MCF 10A (cell line): ENCODE results near the gene SEC61A1. TPM values are rescaled to one million over a fixed set of nuclear protein-coding genes. Genes with fewer than 3 reads are reported as not detected.
A peak's percentile ranks its signal among the peaks of the same experiment; 100 is the strongest.

Experiments used
- BruUV-seq: library from RNA; stranded (reverse); fragments of 400-500 nt; replicated peaks from 2 replicates; lab custom pipeline; 2021; lab: Mats Ljungman, UMichigan
- CTCF ChIA-PET: fragments of 300-600 bp; sonication (Branson Sonifier 250); formaldehyde crosslinking; extraction: SDS; loops from one replicate; lab custom pipeline; 2021; ENCODE audit warnings: antibody characterized with exemption, inconsistent platforms; lab: Yijun Ruan, JAX
- POLR2A ChIA-PET: fragments of 300-600, 350-650 bp; sonication (Branson Sonifier 250); formaldehyde crosslinking; extraction: SDS; loops from one replicate; lab custom pipeline; 2020; ENCODE audit warnings: antibody characterized with exemption, inconsistent platforms; lab: Yijun Ruan, JAX
- DNase-seq: peaks from one replicate; pipeline ENCODE4 v3.0.0-alpha.2; 2018; ENCODE audit not compliant: unreplicated experiment
- H3K27ac Mint-ChIP-seq: one replicate; pipeline ENCODE4 v1.8.0; 2022; ENCODE audit warnings: mild to moderate bottlenecking, low read depth, mixed read lengths; ENCODE audit not compliant: unreplicated experiment
- H3K27me3 Mint-ChIP-seq: one replicate; pipeline ENCODE4 v1.8.0; 2022; ENCODE audit warnings: mixed read lengths; ENCODE audit not compliant: insufficient read depth, unreplicated experiment
- H3K36me3 Mint-ChIP-seq: one replicate; pipeline ENCODE4 v1.8.0; 2022; ENCODE audit warnings: mild to moderate bottlenecking, moderate library complexity, mixed read lengths; ENCODE audit not compliant: insufficient read depth, unreplicated experiment
- H3K4me1 Mint-ChIP-seq: one replicate; pipeline ENCODE4 v1.8.0; 2022; ENCODE audit warnings: mixed read lengths; ENCODE audit not compliant: insufficient read depth, unreplicated experiment
- H3K4me3 Mint-ChIP-seq: one replicate; pipeline ENCODE4 v1.8.0; 2022; ENCODE audit warnings: mild to moderate bottlenecking, moderate library complexity, mixed read lengths; ENCODE audit not compliant: unreplicated experiment
- H3K9me3 Mint-ChIP-seq: one replicate; pipeline ENCODE4 v1.8.0; 2022; ENCODE audit warnings: mixed read lengths; ENCODE audit not compliant: unreplicated experiment
- CTCF ChIP-seq: fragments of 200-600 bp; IDR thresholded peaks from one replicate; pipeline ENCODE4 v1.8.0; 2022; ENCODE audit warnings: antibody characterized with exemption, mild to moderate bottlenecking; ENCODE audit not compliant: unreplicated experiment
- intact Hi-C: fragments of 100-400 bp; cut with micrococcal nuclease; formaldehyde crosslinking; loops from 2 replicates; pipeline ENCODE4 v1.14.1; 2022
- total RNA-seq: library from RNA; stranded (reverse); gene quantifications from 2 replicates; pipeline ENCODE4 v1.2.3, GENCODE V29; 2022

The SEC61A1 gene
- total RNA-seq, 1 experiment from 2014 or later = 418 TPM

DNA sequence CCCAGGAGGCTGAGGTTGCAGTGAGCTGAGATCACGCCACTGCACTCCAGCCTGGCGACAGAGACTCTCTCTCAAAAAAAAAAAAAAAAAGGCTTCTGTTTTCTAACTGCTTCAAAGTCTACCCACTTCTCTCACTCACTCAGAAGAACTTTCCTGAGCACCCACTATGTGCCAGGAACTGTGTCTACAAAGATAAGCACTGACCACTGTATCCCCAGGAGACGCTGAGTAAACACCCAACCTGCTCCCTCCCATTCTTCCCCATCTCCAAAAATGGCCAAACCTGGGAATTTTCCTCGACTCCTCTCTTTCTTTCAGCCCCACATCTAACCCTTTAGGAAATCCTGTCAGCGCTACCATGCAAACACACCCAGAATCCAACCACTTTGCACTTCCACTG lies 58.9 kb downstream of the SEC61A1 start:
- no peak for DNase-seq
- H3K27ac Mint-ChIP-seq = peak overlapping the region; percentile 33
- H3K27me3 Mint-ChIP-seq = no peaks in the 10 kb centered on the region
- no peaks in the 10 kb centered on the region for H3K9me3 Mint-ChIP-seq
- ChIA-PET CTCF (interaction anchor here (0.7 to 1.9 kb wide), 4 partner anchors 13 to 32 kb away, joined by 3 to 15 read pairs (median 4); no protein-coding TSS in a partner anchor), POLR2A (interaction anchor here (0.9 to 6.1 kb wide), 3 partner anchors 12 to 23 kb away, joined by 3 to 62 read pairs (median 3); partner anchors contain the start of gene RUVBL1)
- peaks cover 25% of the 10 kb centered on the region for H3K4me1 Mint-ChIP-seq
- no peak for TF ChIP-seq CTCF
- peaks cover 64% of the 10 kb centered on the region for H3K36me3 Mint-ChIP-seq
- intact Hi-C loops = no loop called here
- no peak overlapping the region for H3K4me3 Mint-ChIP-seq
- no TSS peak for BruUV-seq

DNA sequence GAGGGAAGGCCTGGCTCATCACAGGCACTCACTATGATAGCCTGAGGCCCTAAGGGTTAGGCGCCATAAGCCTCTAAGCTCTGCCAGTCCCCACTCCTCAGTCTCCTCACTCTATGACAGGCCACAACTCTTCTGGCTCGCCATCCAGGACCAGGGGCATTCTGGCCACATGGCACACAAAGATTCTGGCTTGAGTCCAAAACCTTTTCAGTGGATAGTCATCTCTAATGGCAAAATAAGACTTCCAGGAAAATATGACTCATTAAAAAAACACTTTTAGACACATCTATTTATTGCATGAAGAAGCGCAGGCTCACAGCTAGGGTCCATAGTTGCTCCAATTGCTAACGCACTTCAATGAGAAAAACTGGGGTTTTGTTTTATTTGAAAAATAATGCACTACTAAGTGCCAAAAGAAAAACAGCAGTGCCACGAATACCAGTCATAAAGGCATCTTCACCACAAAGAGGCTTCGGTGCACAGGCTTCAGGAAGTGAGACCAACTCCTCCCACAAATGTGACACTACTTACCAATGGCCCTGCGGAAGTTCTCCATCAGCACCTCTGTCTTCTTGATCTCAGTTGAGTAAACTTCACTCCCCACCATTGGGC lies 60.2 kb downstream of the SEC61A1 start:
- ChIA-PET CTCF (interaction anchor here (1.0 to 1.9 kb wide), 5 partner anchors 11 to 28 kb away, joined by 3 to 15 read pairs (median 3); no protein-coding TSS in a partner anchor), POLR2A (interaction anchor here (1.0 to 6.1 kb wide), 7 partner anchors 10 to 522 kb away, joined by 3 to 62 read pairs (median 4); partner anchors contain the start of genes RUVBL1 and TPRA1)
- H3K4me3 Mint-ChIP-seq = no peak overlapping the region
- no TSS peak for BruUV-seq
- TF ChIP-seq CTCF = no peak
- no peaks in the 10 kb centered on the region for H3K9me3 Mint-ChIP-seq
- peaks cover 25% of the 10 kb centered on the region for H3K4me1 Mint-ChIP-seq
- DNase-seq = peak; percentile 97
- no peaks in the 10 kb centered on the region for H3K27me3 Mint-ChIP-seq
- peaks cover 67% of the 10 kb centered on the region for H3K36me3 Mint-ChIP-seq
- H3K27ac Mint-ChIP-seq = peak overlapping the region; percentile 33
- intact Hi-C loops = loop anchor here (1.0 kb wide), 1 partner anchor 11 kb away; the partner anchor contains the start of gene RUVBL1

DNA sequence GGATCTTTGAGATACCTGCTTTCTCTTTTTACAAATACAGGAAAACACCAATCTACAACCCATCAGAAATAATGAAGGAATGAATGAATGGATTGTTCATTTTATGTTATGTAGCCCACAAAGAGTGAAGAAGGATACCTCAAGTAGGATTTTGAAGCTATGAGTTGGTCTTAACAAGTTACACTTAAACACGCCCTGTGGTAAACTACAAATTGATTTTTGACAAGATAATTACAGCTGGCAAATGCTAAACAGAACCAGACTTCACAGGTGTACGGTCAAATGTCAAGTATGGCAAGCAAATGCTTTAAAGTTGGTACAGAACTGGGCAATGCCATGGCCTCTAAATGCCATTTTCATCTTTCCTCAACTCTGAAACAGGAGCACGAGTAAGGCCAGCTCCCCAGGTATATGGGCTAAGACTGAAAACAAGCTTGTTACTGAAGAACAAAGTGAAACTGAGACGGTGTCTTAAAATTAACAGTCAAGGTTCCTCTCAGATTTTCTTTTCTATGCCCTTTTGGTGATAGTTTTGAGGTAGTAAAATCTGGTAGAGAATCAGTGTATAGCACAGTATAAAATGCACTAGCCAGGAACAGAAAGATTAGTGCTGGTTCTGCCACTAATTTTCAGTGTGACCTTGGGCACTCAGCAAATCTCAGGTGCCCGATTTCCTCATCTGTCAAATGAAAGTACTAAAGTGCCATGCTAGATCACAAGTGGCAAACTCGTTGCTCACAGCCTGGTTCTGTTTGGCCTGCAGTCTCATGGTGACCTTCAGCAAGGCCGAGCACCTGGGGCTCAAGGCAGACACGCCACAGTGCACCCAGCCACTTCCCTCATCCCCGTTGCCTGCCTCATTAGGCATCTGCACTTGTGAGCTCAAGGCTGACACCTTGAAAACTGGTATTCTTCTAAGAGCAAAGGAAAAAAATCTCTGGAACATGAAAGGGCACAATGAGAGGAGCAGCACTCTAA lies 61.9 kb downstream of the SEC61A1 start:
- no peaks in the 10 kb centered on the region for H3K9me3 Mint-ChIP-seq
- TF ChIP-seq CTCF = no peak
- POLR2A ChIA-PET = interaction anchor here (6.1 kb wide), 1 partner anchor 9 kb away, joined by 62 read pairs; the partner anchor contains the start of gene RUVBL1
- intact Hi-C loops = no loop called here
- DNase-seq = no peak
- H3K36me3 Mint-ChIP-seq = peaks cover 65% of the 10 kb centered on the region
- BruUV-seq = no TSS peak
- H3K4me3 Mint-ChIP-seq = no peak overlapping the region
- H3K27me3 Mint-ChIP-seq = no peaks in the 10 kb centered on the region
- H3K4me1 Mint-ChIP-seq = peaks cover 32% of the 10 kb centered on the region
- H3K27ac Mint-ChIP-seq = no peak overlapping the region
- CTCF ChIA-PET = interaction anchor here (0.7 to 1.5 kb wide), 3 partner anchors 19 to 33 kb away, joined by 3 to 10 read pairs (median 3); no protein-coding TSS in a partner anchor

Other genes starting within 250 kb of the SEC61A1 start
- gene MGLL, start 229.9 kb upstream of the SEC61A1 start, total RNA-seq = 12.6 and 25.3 TPM in 2 replicates
- gene KBTBD12, start 137.2 kb upstream of the SEC61A1 start, total RNA-seq = not detected in 2 replicates
- 88.1 and 114 TPM in 2 replicates for gene RUVBL1, start 71.4 kb downstream of the SEC61A1 start, total RNA-seq
- 12.2 and 14.6 TPM in 2 replicates for gene EEFSEC, start 101.0 kb downstream of the SEC61A1 start, total RNA-seq